Osteocyte (in vitro differentiated cells): ENCODE measurements around the gene FHIT. TPM values are rescaled to one million over a fixed set of nuclear protein-coding genes. Genes with fewer than 3 reads are reported as not detected.

Experiments
- DNase-seq: peaks from one replicate; pipeline ENCODE4 v3.0.0; 2021; ENCODE audit warnings: mixed read lengths; ENCODE audit not compliant: unreplicated experiment; ENCODE audit errors: extremely low spot score
- H3K27ac Mint-ChIP-seq: one replicate; pipeline ENCODE4 v1.8.0; 2021; ENCODE audit warnings: mild to moderate bottlenecking, mixed read lengths; ENCODE audit not compliant: unreplicated experiment
- H3K27me3 Mint-ChIP-seq: one replicate; pipeline ENCODE4 v1.8.0; 2021; ENCODE audit warnings: mixed read lengths; ENCODE audit not compliant: unreplicated experiment
- H3K36me3 Mint-ChIP-seq: one replicate; pipeline ENCODE4 v1.8.0; 2021; ENCODE audit warnings: mixed read lengths; ENCODE audit not compliant: unreplicated experiment
- H3K4me1 Mint-ChIP-seq: one replicate; pipeline ENCODE4 v1.8.0; 2021; ENCODE audit warnings: mixed read lengths; ENCODE audit not compliant: unreplicated experiment
- H3K4me3 Mint-ChIP-seq: one replicate; pipeline ENCODE4 v1.8.0; 2021; ENCODE audit warnings: mild to moderate bottlenecking, moderate library complexity, mixed read lengths; ENCODE audit not compliant: unreplicated experiment
- H3K9me3 Mint-ChIP-seq: one replicate; pipeline ENCODE4 v1.8.0; 2021; ENCODE audit warnings: mixed read lengths; ENCODE audit not compliant: unreplicated experiment
- CTCF ChIP-seq: fragments of 200-600 bp; sonication (generic); IDR thresholded peaks from 2 replicates; pipeline ENCODE4 v1.5.0; 2021; ENCODE audit warnings: antibody characterized with exemption, mild to moderate bottlenecking, moderate library complexity
- total RNA-seq: library from RNA; stranded (reverse); gene quantifications from 2 replicates; pipeline ENCODE4 v1.2.1, GENCODE V29; 2021

The FHIT gene
- total RNA-seq, 1 donor from 2014 or later: 2.3 TPM

- TF ChIP-seq CTCF: no peak
- Mint-ChIP-seq H3K9me3 (no peaks in the 10 kb centered on the region), H3K27ac (no peak overlapping the region), H3K36me3 (no peaks in the 10 kb centered on the region), H3K27me3 (no peaks in the 10 kb centered on the region), H3K4me3 (no peak overlapping the region), H3K4me1 (no peaks in the 10 kb centered on the region)
- no peak for DNase-seq
Observed at GRCh38 chr3:60274646-60275045, 976.6 kb downstream of the FHIT start.

GRCh38 chr3:60274098-60274497, 977.2 kb downstream of the FHIT start:
- H3K36me3 Mint-ChIP-seq: no peaks in the 10 kb centered on the region
- no peak overlapping the region for H3K27ac Mint-ChIP-seq
- DNase-seq: no peak
- no peak overlapping the region for H3K4me3 Mint-ChIP-seq
- no peaks in the 10 kb centered on the region for H3K9me3 Mint-ChIP-seq
- no peak for TF ChIP-seq CTCF
- no peaks in the 10 kb centered on the region for H3K27me3 Mint-ChIP-seq
- H3K4me1 Mint-ChIP-seq: no peaks in the 10 kb centered on the region

DNA sequence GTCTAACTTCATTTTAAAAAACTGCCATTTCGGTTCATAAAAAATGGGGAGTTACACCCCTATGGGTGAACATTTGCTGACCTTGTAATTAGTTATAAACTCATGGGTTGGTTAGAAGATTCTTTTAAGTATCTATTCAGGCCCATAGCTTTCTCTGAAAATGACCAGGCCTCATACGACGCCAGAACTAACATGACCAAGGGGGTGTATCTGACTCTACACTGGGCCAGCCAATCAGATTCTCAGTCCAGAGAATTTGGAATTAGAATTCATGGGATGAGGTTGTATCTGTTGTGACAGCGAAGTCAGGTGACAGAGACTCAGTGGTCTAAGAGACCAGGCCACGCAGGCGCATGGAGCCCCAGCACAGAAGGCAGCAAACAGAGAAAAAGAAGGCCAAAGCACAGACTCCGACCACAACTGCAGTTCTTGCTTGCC, 981.4 kb downstream of the FHIT start:
- no peak overlapping the region for H3K27ac Mint-ChIP-seq
- no peak overlapping the region for H3K4me3 Mint-ChIP-seq
- no peaks in the 10 kb centered on the region for H3K4me1 Mint-ChIP-seq
- no peaks in the 10 kb centered on the region for H3K27me3 Mint-ChIP-seq
- DNase-seq: no peak
- no peak for TF ChIP-seq CTCF
- no peaks in the 10 kb centered on the region for H3K9me3 Mint-ChIP-seq
- H3K36me3 Mint-ChIP-seq: no peaks in the 10 kb centered on the region

DNA sequence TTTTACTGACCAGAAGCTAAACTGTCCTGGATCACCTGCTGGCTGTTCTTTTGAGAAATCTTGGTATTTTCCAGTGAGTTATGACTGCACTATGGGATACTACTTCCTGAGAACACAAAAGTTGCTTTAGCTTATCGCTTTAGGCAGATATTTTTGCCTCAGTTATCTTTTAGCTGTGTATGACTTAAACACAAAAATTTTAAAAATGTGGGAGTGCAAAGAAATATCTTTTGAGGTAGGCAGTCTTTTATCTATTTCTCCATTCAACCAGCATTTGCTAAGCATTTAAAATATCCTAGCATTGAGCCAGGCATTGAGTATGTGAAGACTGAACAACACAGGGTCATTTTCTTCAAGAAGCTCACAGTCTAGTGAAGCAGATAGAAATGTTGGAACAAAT, 981.9 kb downstream of the FHIT start:
- Mint-ChIP-seq H3K27ac (no peak overlapping the region), H3K36me3 (no peaks in the 10 kb centered on the region), H3K4me3 (no peak overlapping the region), H3K9me3 (no peaks in the 10 kb centered on the region), H3K27me3 (no peaks in the 10 kb centered on the region), H3K4me1 (no peaks in the 10 kb centered on the region)
- TF ChIP-seq CTCF: no peak
- DNase-seq: no peak

DNA sequence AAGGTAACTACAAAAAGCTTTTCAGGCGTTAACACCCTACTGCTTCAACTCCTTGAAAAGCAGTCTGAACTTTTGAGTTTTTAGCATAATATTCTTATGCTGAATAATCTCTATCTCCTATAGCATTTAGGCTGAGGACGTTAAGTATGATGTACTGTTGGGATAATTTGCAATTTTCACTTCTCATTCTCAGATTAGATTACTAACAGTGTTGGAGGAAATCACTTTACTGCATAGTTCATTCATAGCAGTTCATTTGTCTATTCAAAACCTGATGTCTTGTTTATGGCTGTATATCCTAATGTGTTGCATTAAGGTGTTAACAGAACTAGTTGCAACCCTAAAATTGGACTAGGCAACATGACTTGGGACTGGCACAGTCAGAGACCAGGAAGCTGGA, 983.1 kb downstream of the FHIT start:
- Mint-ChIP-seq H3K4me3 (no peak overlapping the region), H3K4me1 (no peaks in the 10 kb centered on the region), H3K27ac (no peak overlapping the region), H3K36me3 (no peaks in the 10 kb centered on the region), H3K27me3 (no peaks in the 10 kb centered on the region), H3K9me3 (no peaks in the 10 kb centered on the region)
- DNase-seq: no peak
- TF ChIP-seq CTCF: no peak
